Measurements from ENCODE around the gene PLEKHM3. TPM values are rescaled to one million over a fixed set of nuclear protein-coding genes. Genes with fewer than 3 reads are reported as not detected.
A peak's percentile ranks its signal among the peaks of the same experiment; 100 is the strongest.

PLEKHM3 gene
- total RNA-seq, 4 donors from 2014 or later = 22.0 to 29.1 (median 25.0) TPM

DNA sequence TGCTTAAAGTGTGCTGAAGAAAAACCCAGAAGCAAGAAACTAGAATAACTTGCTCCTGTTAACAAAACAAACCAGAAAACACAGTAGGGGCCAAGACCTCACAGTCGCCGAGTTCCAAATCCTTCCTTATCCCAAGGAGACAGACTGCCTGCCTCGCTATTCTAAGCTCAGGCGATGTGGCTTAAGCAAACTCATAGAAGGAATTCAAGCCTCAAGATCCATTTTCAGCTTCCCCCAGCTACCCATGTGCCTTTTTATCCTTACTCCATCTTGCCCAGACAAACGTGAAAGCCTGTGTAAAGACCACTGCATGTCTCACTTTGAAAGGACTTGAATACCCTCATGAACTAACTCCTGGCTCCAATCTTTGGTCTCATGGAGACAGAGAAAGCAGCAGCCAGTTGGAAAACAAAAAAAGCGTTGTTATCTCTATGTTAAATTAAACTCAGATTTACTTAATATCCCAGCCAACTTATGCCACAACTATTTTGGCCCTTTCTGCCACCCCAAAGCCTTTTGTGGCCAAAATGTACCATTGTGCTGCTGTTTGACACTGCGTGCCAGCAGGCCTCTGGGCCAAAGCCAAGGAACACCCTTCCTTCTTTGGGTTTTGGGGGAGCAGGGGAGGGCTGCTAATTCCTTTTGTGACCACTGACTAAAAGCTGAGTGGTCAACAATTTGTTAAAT lies 132.5 kb downstream of the PLEKHM3 start:
- peak in 1 of 2 donors; percentile 36 for TF ChIP-seq EP300 (IDR thresholded peaks at IDR 0.05)
- TF ChIP-seq, protein P1, sequence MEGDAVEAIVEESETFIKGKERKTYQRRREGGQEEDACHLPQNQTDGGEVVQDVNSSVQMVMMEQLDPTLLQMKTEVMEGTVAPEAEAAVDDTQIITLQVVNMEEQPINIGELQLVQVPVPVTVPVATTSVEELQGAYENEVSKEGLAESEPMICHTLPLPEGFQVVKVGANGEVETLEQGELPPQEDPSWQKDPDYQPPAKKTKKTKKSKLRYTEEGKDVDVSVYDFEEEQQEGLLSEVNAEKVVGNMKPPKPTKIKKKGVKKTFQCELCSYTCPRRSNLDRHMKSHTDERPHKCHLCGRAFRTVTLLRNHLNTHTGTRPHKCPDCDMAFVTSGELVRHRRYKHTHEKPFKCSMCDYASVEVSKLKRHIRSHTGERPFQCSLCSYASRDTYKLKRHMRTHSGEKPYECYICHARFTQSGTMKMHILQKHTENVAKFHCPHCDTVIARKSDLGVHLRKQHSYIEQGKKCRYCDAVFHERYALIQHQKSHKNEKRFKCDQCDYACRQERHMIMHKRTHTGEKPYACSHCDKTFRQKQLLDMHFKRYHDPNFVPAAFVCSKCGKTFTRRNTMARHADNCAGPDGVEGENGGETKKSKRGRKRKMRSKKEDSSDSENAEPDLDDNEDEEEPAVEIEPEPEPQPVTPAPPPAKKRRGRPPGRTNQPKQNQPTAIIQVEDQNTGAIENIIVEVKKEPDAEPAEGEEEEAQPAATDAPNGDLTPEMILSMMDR (IDR thresholded peaks at IDR 0.05) = no peak
- no peak for TF ChIP-seq POLR2A (IDR thresholded peaks at IDR 0.05)
- no peaks in the 10 kb centered on the region for H3K36me3 ChIP-seq
- no peak for DNase-seq (ENCODE audit: low spot score in 2 of 2)
- H3K4me1 ChIP-seq = peaks cover 0 to 23% (median 7%) of the 10 kb centered on the region in 4 donors
- H3K9me3 ChIP-seq = no peaks in the 10 kb centered on the region
- no peaks in the 10 kb centered on the region for H3K27me3 ChIP-seq
- no peak overlapping the region for H3K27ac ChIP-seq
- WGBS, 2 donors = 30 to 32% methylated on average over 7 of the region's 7 CpGs
- H3K4me3 ChIP-seq = no peak overlapping the region

- no peak for DNase-seq (ENCODE audit: low spot score in 2 of 2)
- Histone ChIP-seq H3K27ac (no peak overlapping the region), H3K4me1 (peaks cover 0 to 17% (median 7%) of the 10 kb centered on the region in 4 donors), H3K36me3 (no peaks in the 10 kb centered on the region), H3K9me3 (no peaks in the 10 kb centered on the region), H3K27me3 (no peaks in the 10 kb centered on the region), H3K4me3 (no peak overlapping the region)
- WGBS, 2 donors = 51 to 81% methylated on average over 4 of the region's 4 CpGs
- no peak for TF ChIP-seq EP300 (IDR thresholded peaks at IDR 0.05)
- no peak for TF ChIP-seq POLR2A (IDR thresholded peaks at IDR 0.05)
- TF ChIP-seq, protein P1 (IDR thresholded peaks at IDR 0.05) = no peak
Measured at GRCh38 chr2:207891086-207891844, 134.1 kb downstream of the PLEKHM3 start.

GRCh38 chr2:207887500-207887899 lies 137.8 kb downstream of the PLEKHM3 start:
- Histone ChIP-seq H3K4me3 (no peak overlapping the region), H3K27me3 (no peaks in the 10 kb centered on the region), H3K36me3 (no peaks in the 10 kb centered on the region), H3K27ac (no peak overlapping the region), H3K9me3 (no peaks in the 10 kb centered on the region), H3K4me1 (peaks cover 0 to 6% (median 1%) of the 10 kb centered on the region in 4 donors)
- no peak for TF ChIP-seq EP300 (IDR thresholded peaks at IDR 0.05)
- TF ChIP-seq POLR2A (IDR thresholded peaks at IDR 0.05) = no peak
- TF ChIP-seq, protein P1 (IDR thresholded peaks at IDR 0.05) = no peak
- WGBS, 2 donors = 92 to 96% methylated on average over 1 of the region's 1 CpG
- no peak for DNase-seq (ENCODE audit: low spot score in 2 of 2)

DNA sequence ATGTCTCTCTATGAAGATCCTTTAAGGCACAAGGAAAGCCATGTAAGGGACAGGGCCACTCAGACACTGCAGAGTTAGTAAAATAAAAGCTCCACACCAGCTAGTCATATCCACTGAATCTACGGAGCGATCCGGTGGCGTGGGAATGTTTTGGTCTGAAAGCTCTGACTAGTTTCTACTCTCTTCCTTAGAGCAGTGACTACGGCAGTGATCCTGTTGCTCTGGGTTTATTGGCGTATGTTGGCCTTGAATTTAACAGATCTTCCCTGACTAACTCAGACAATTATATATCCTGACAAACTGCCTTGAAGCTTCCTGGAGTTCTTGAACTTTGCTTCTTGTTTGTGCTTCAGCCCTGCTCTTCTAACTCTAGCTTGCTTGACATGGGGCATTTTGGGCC lies 140.3 kb downstream of the PLEKHM3 start:
- Histone ChIP-seq H3K4me1 (no peaks in the 10 kb centered on the region), H3K4me3 (no peak overlapping the region), H3K27ac (no peak overlapping the region), H3K36me3 (no peaks in the 10 kb centered on the region), H3K9me3 (no peaks in the 10 kb centered on the region), H3K27me3 (no peaks in the 10 kb centered on the region)
- no peak for DNase-seq (ENCODE audit: low spot score in 2 of 2)
- TF ChIP-seq POLR2A (IDR thresholded peaks at IDR 0.05) = no peak
- TF ChIP-seq, protein P1 (IDR thresholded peaks at IDR 0.05) = no peak
- no peak for TF ChIP-seq EP300 (IDR thresholded peaks at IDR 0.05)
- WGBS, 2 donors = 92 to 98% methylated on average over 6 of the region's 6 CpGs

DNA sequence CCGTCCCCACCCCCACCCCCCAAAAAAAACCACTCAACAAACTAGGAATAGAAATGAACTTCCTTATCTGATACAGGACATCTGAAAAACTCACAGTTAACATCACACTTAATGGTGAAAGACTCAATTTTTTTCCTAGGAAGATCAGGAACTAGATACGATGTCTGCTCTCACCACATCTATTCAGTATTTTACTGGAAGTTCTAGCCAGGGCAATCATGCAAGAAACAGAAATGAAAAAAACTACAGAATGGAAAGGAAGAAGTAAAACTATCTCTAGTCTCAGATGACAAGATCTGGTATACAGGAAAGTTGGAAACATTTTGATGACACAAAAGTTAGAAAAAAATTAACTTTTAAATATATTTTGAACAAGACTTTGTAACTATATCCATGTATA lies 141.2 kb downstream of the PLEKHM3 start:
- Histone ChIP-seq H3K36me3 (no peaks in the 10 kb centered on the region), H3K27ac (no peak overlapping the region), H3K4me1 (peaks cover 0 to 6% (median 0%) of the 10 kb centered on the region in 4 donors), H3K9me3 (no peaks in the 10 kb centered on the region), H3K27me3 (no peaks in the 10 kb centered on the region), H3K4me3 (no peak overlapping the region)
- WGBS, 2 donors = 81 to 84% methylated on average over 2 of the region's 2 CpGs
- no peak for TF ChIP-seq EP300 (IDR thresholded peaks at IDR 0.05)
- TF ChIP-seq, protein P1 (IDR thresholded peaks at IDR 0.05) = no peak
- no peak for TF ChIP-seq POLR2A (IDR thresholded peaks at IDR 0.05)
- no peak for DNase-seq (ENCODE audit: low spot score in 2 of 2)
